PC-9 (cell line): Measurements from ENCODE around the gene CCN6. TPM values are rescaled to one million over a fixed set of nuclear protein-coding genes. Genes with fewer than 3 reads are reported as not detected.

Source experiments
- BruUV-seq: library from RNA; stranded (reverse); fragments of 400-500 nt; replicated peaks from 2 replicates; lab custom pipeline; 2021; lab: Mats Ljungman, UMichigan
- CTCF ChIA-PET: fragments of 300-600 bp; sonication (Branson Sonifier 250); formaldehyde crosslinking; loops from one replicate; lab custom pipeline; 2022; ENCODE audit warnings: antibody characterized with exemption; lab: Charles Lee
- POLR2A ChIA-PET: fragments of 300-600 bp; sonication (Branson Sonifier 250); formaldehyde crosslinking; loops from one replicate; lab custom pipeline; 2022; ENCODE audit warnings: antibody characterized with exemption; ENCODE audit not compliant: unreplicated experiment; lab: Charles Lee
- DNase-seq, 2 experiments: peaks; one replicate each; pipeline versions ENCODE4 v3.0.0 to v3.0.0-alpha.2; 2015 to 2022; ENCODE audit warnings: mixed read lengths in 1 of 2
- H2AFZ ChIP-seq: fragments of 200-600 bp; sonication (generic); 2 replicates; pipeline ENCODE4 v1.8.1; 2017; ENCODE audit warnings: antibody characterized with exemption
- H3F3A ChIP-seq: fragments of 200-600 bp; sonication (generic); 2 replicates; pipeline ENCODE4 v1.8.1; 2017; ENCODE audit warnings: antibody characterized with exemption, mild to moderate bottlenecking, low read depth; ENCODE audit not compliant: insufficient read depth
- H3K27ac ChIP-seq: fragments of 200-600 bp; sonication (generic); 2 replicates; pipeline ENCODE4 v1.6.1; 2016; ENCODE audit warnings: mixed run types
- H3K27me3 ChIP-seq: fragments of 200-600 bp; sonication (generic); 2 replicates; pipeline ENCODE4 v1.6.1; 2016; ENCODE audit warnings: low read depth, mixed run types; ENCODE audit not compliant: insufficient read depth
- H3K36me3 ChIP-seq: fragments of 200-600 bp; sonication (generic); 2 replicates; pipeline ENCODE4 v1.6.1; 2016; ENCODE audit warnings: low read depth, mixed run types
- H3K4me1 ChIP-seq: fragments of 200-600 bp; sonication (generic); replicated peaks from 2 replicates; pipeline ENCODE4 v1.6.1; 2016; ENCODE audit warnings: mixed run types; ENCODE audit not compliant: insufficient read depth
- H3K4me2 ChIP-seq: fragments of 200-600 bp; sonication (generic); 2 replicates; pipeline ENCODE4 v1.6.1; 2017; ENCODE audit warnings: mixed run types
- H3K4me3 ChIP-seq: fragments of 200-600 bp; sonication (generic); 2 replicates; pipeline ENCODE4 v1.6.1; 2016; ENCODE audit warnings: mixed run types
- H3K79me2 ChIP-seq: fragments of 200-600 bp; sonication (generic); 2 replicates; pipeline ENCODE4 v1.6.1; 2017; ENCODE audit warnings: low read depth, mixed run types
- H3K9me2 ChIP-seq: fragments of 200-600 bp; sonication (generic); 2 replicates; pipeline ENCODE4 v1.8.1; 2017; ENCODE audit warnings: mild to moderate bottlenecking; ENCODE audit not compliant: insufficient read depth
- H3K9me3 ChIP-seq: fragments of 200-600 bp; sonication (generic); 2 replicates; pipeline ENCODE4 v1.8.1; 2016; ENCODE audit warnings: low read depth; ENCODE audit not compliant: insufficient read depth
- H4K20me1 ChIP-seq: fragments of 200-600 bp; sonication (generic); 2 replicates; pipeline ENCODE4 v1.8.1; 2017; ENCODE audit not compliant: insufficient read depth
- EZH2 ChIP-seq: fragments of 200-600 bp; sonication (generic); IDR thresholded peaks from 2 replicates; pipeline ENCODE4 v1.8.0; 2017; ENCODE audit warnings: antibody characterized with exemption, low read depth
- intact Hi-C: fragments of 100-400 bp; cut with micrococcal nuclease; formaldehyde crosslinking; loops from one replicate; pipeline ENCODE4 v1.10.0; 2022; ENCODE audit not compliant: unreplicated experiment
- total RNA-seq: library from RNA; stranded (reverse); gene quantifications from 2 replicates; pipeline ENCODE4 v1.2.3, GENCODE V29; 2021
- TF ChIP-seq, protein P1 (sequence below): fragments of 200-600 bp; sonication (generic); conservative IDR thresholded peaks from 2 replicates; pipeline ENCODE4 v1.6.1; 2017; ENCODE audit warnings: mixed run types, antibody characterized with exemption, mild to moderate bottlenecking, moderate library complexity

The CCN6 gene
- total RNA-seq, 1 experiment from 2014 or later = not detected

DNA sequence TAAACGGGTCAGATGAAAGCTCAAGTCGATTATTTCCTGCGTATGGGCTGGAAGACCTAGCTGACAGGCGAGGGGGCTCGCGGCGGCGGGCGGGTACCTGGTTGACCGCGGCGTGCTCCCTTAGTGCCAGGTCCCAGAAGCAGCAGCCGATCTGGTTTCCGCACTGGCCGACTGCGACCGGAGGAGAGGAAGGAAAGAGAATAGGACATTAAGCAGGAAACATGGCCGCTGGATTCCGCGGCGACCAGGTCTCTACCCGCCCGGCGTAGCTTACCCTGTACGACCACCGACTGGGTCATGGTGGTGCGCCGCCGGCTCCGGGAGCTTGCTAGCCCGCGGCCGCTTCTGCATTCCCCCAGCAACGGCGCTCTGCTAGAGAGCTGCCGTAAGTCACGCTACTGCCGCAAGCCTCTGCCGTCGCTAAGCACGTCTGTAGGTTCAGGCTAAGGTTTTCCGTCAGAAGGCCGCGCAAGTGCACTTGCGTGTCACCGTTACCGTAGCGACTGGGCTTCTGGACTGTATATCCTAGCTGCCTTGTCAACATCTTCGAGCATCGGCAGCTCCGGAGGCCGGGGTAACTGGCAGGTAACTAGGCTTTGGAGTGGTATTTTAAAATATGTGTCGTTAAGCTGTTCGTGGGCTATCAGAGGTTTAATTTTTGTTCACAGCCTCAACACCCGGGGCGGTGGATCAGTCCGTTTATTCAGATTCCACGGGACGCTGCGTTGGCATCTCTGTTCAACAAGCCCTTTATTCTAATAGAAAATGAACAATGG is 33.4 kb downstream of the CCN6 start, which contains the start of the genes FAM229B and TUBE1:
Gene FAM229B, plus strand, starts transcription at position 456 of the 776 bp plus-strand sequence. CDS start 11,693 bp downstream, outside the sequence.
Gene TUBE1, minus strand, starts transcription at position 347 of the 776 bp plus-strand sequence. Its CDS starts 48 bp downstream, at position 299.
- no peaks in the 10 kb centered on the region for H3K9me2 ChIP-seq
- peak within 1 kb of the TSS; percentile 53 for H3K27ac ChIP-seq
- intact Hi-C loops = loop anchor here (5.0 to 10.0 kb wide), 2 partner anchors 287 to 1850 kb away; no protein-coding TSS in a partner anchor
- H3K79me2 ChIP-seq = peaks cover 24% of the 10 kb centered on the region
- BruUV-seq = no TSS peak
- no peak for TF ChIP-seq EZH2
- TF ChIP-seq, protein P1, sequence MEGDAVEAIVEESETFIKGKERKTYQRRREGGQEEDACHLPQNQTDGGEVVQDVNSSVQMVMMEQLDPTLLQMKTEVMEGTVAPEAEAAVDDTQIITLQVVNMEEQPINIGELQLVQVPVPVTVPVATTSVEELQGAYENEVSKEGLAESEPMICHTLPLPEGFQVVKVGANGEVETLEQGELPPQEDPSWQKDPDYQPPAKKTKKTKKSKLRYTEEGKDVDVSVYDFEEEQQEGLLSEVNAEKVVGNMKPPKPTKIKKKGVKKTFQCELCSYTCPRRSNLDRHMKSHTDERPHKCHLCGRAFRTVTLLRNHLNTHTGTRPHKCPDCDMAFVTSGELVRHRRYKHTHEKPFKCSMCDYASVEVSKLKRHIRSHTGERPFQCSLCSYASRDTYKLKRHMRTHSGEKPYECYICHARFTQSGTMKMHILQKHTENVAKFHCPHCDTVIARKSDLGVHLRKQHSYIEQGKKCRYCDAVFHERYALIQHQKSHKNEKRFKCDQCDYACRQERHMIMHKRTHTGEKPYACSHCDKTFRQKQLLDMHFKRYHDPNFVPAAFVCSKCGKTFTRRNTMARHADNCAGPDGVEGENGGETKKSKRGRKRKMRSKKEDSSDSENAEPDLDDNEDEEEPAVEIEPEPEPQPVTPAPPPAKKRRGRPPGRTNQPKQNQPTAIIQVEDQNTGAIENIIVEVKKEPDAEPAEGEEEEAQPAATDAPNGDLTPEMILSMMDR = no peak
- H3F3A ChIP-seq = no peaks in the 10 kb centered on the region; the same call in 1 of the 2 replicates
- peaks cover 23% of the 10 kb centered on the region for H3K36me3 ChIP-seq
- H3K4me1 ChIP-seq = peaks cover 17% of the 10 kb centered on the region
- H4K20me1 ChIP-seq = 0 out of 2 replicates have a peak, but pooled peaks cover 8% of the 10 kb centered on the region
- H3K4me3 ChIP-seq = peak within 1 kb of the TSS; percentile 72
- CTCF ChIA-PET = interaction anchor here (0.6 to 1.0 kb wide), 2 partner anchors 44 to 196 kb away, joined by 5 read pairs; no protein-coding TSS in a partner anchor
- H3K9me3 ChIP-seq = no peaks in the 10 kb centered on the region
- H3K4me2 ChIP-seq = peak within 1 kb of the TSS; percentile 90
- peak within 1 kb of the TSS; percentile 92 for H2AFZ ChIP-seq
- no peaks in the 10 kb centered on the region for H3K27me3 ChIP-seq
- DNase-seq = peak; percentile 86 to 97
- POLR2A ChIA-PET = interaction anchor here (0.5 to 0.7 kb wide), 5 partner anchors 8 to 886 kb away, joined by 3 to 8 read pairs (median 3); no protein-coding TSS in a partner anchor

DNA sequence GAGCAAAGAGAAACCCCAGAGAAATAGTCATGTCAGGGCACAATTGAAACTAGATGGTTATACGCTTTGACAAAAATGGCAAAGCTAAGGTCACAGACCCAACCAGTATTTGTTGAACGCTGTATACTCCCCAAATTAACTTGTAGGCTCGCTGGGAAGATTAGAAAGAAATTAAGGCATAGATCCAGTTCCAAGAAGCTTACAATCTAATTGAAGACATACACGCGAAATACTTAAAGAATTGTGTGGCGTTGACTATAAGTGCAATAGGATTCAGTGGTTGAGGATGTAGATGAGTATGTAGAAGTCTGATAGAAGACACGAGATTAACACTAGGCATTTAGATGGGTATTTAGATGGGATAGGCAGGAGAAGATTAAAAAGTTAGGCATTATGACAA is 34.0 kb downstream of the CCN6 start:
- H3K4me3 ChIP-seq = peak overlapping the region; percentile 72
- no peaks in the 10 kb centered on the region for H3K9me3 ChIP-seq
- intact Hi-C loops = loop anchor here (5.0 to 10.0 kb wide), 2 partner anchors 287 to 1849 kb away; no protein-coding TSS in a partner anchor
- no peaks in the 10 kb centered on the region for H3K9me2 ChIP-seq
- H3K27ac ChIP-seq = no peak overlapping the region
- peak in 1 of 2 experiments; percentile 29 for DNase-seq
- TF ChIP-seq, protein P1 = 0 out of 2 replicates have a peak, but pooled peaks have one; percentile 11
- TF ChIP-seq EZH2 = no peak
- peaks cover 17% of the 10 kb centered on the region for H3K4me1 ChIP-seq
- TSS peak; percentile 68 for BruUV-seq
- H3K79me2 ChIP-seq = peaks cover 24% of the 10 kb centered on the region
- no peaks in the 10 kb centered on the region for H3K27me3 ChIP-seq
- peak overlapping the region; percentile 90 for H3K4me2 ChIP-seq
- CTCF ChIA-PET = interaction anchor here (0.6 to 1.0 kb wide), 2 partner anchors 45 to 197 kb away, joined by 5 read pairs; no protein-coding TSS in a partner anchor
- 0 out of 2 replicates have a peak, but pooled peaks cover 8% of the 10 kb centered on the region for H4K20me1 ChIP-seq
- peaks cover 23% of the 10 kb centered on the region for H3K36me3 ChIP-seq
- no peaks in the 10 kb centered on the region; the same call in 1 of the 2 replicates for H3F3A ChIP-seq
- POLR2A ChIA-PET = interaction anchor here (0.5 to 0.7 kb wide), 4 partner anchors 38 to 886 kb away, joined by 3 to 6 read pairs (median 3); no protein-coding TSS in a partner anchor
- peak overlapping the region; percentile 92 for H2AFZ ChIP-seq

DNA sequence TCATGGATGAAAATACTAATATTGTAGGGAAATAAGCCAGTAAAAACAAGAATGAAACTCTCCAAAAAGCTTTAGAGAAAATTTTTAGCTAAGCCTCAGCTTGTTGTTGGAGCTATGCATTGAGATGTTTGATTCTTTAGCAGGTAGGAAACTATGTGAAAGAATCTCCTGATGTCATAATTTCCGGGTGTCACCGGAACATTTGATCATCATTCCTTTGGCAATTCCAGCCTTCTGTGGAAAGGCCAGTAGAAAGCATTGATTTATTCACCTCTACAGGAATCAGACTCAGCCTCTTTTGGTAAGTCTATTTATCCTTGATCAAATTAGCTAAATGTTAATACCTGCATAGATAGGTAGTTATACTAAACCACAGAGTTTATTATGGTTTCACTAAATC is 43.0 kb downstream of the CCN6 start:
- Histone ChIP-seq H4K20me1 (no peaks in the 10 kb centered on the region), H3K4me1 (no peaks in the 10 kb centered on the region), H3K27me3 (no peaks in the 10 kb centered on the region), H3K36me3 (no peaks in the 10 kb centered on the region), H3K79me2 (no peaks in the 10 kb centered on the region), H3K27ac (no peak overlapping the region), H3K4me2 (no peak overlapping the region), H3F3A (no peaks in the 10 kb centered on the region), H2AFZ (no peak overlapping the region), H3K4me3 (no peak overlapping the region), H3K9me2 (no peaks in the 10 kb centered on the region), H3K9me3 (no peaks in the 10 kb centered on the region)
- no peak for TF ChIP-seq EZH2
- TF ChIP-seq, protein P1 = no peak
- ChIA-PET CTCF (no interaction called here), POLR2A (no interaction called here)
- intact Hi-C loops = no loop called here
- peak in 1 of 2 experiments; percentile 24 for DNase-seq
- no TSS peak for BruUV-seq
